ENCODE data around the gene GAREM1. TPM values are rescaled to one million over a fixed set of nuclear protein-coding genes. Genes with fewer than 3 reads are reported as not detected.
A peak's percentile ranks its signal among the peaks of the same experiment; 100 is the strongest.
"Not testable (repeated sequence)": the region's sequence is repeated elsewhere in the genome, so short reads cannot be mapped to it uniquely, and the experiment has no call there.

Gene GAREM1
- total RNA-seq, 1 experiment from 2014 or later: 10.2 TPM

- Histone ChIP-seq H3K4me1 (replicated peaks; ENCODE audit: insufficient read depth) (peaks cover 19% of the 10 kb centered on the region), H3K27ac (peak overlapping the region; percentile 61), H3K4me2 (peak overlapping the region; percentile 68), H3K27me3 (ENCODE audit: insufficient read depth, low read depth) (no peaks in the 10 kb centered on the region), H3F3A (ENCODE audit: insufficient read depth, low read depth) (no peaks in the 10 kb centered on the region), H3K9me2 (ENCODE audit: insufficient read depth) (no peaks in the 10 kb centered on the region), H4K20me1 (ENCODE audit: insufficient read depth) (no peaks in the 10 kb centered on the region), H3K79me2 (ENCODE audit: low read depth) (peaks cover 5% of the 10 kb centered on the region; the same call in 1 of the 2 replicates), H3K36me3 (ENCODE audit: low read depth) (no peaks in the 10 kb centered on the region), H3K4me3 (peak overlapping the region; percentile 30; the same call in 1 of the 2 replicates), H3K9me3 (ENCODE audit: insufficient read depth, low read depth) (no peaks in the 10 kb centered on the region), H2AFZ (no peak overlapping the region)
- DNase-seq: peak; percentile 51 to 73
- ChIA-PET CTCF (interaction anchor here (1.5 kb wide), 1 partner anchor 60 kb away, joined by 3 read pairs; no protein-coding TSS in a partner anchor), POLR2A (ENCODE audit: unreplicated experiment) (interaction anchor here (0.6 to 0.7 kb wide), 2 partner anchors 121 to 1301 kb away, joined by 4 to 12 read pairs; partner anchors contain the start of gene GAREM1)
- BruUV-seq (replicated peaks): no TSS peak
- intact Hi-C loops (cut with micrococcal nuclease; ENCODE audit: unreplicated experiment): no loop called here
- TF ChIP-seq CTCF (conservative IDR thresholded peaks at IDR 0.05): no peak
- no peak for TF ChIP-seq EZH2 (IDR thresholded peaks at IDR 0.05; ENCODE audit: low read depth)
Measured at GRCh38 chr18:32349728-32350395, 120.8 kb downstream of the GAREM1 start.

GRCh38 chr18:32346671-32347070, 124.0 kb downstream of the GAREM1 start:
- Histone ChIP-seq H3K36me3 (ENCODE audit: low read depth) (no peaks in the 10 kb centered on the region), H3F3A (ENCODE audit: insufficient read depth, low read depth) (no peaks in the 10 kb centered on the region), H2AFZ (no peak overlapping the region), H4K20me1 (ENCODE audit: insufficient read depth) (no peaks in the 10 kb centered on the region), H3K4me1 (replicated peaks; ENCODE audit: insufficient read depth) (peaks cover 19% of the 10 kb centered on the region), H3K4me3 (no peak overlapping the region), H3K9me3 (ENCODE audit: insufficient read depth, low read depth) (no peaks in the 10 kb centered on the region), H3K9me2 (ENCODE audit: insufficient read depth) (no peaks in the 10 kb centered on the region), H3K27me3 (ENCODE audit: insufficient read depth, low read depth) (no peaks in the 10 kb centered on the region), H3K79me2 (ENCODE audit: low read depth) (peaks cover 5% of the 10 kb centered on the region; the same call in 1 of the 2 replicates), H3K4me2 (no peak overlapping the region), H3K27ac (no peak overlapping the region)
- no peak for DNase-seq
- POLR2A ChIA-PET (ENCODE audit: unreplicated experiment): no interaction called here
- CTCF ChIA-PET: no interaction called here
- intact Hi-C loops (cut with micrococcal nuclease; ENCODE audit: unreplicated experiment): no loop called here
- TF ChIP-seq CTCF (conservative IDR thresholded peaks at IDR 0.05) (no peak), EZH2 (IDR thresholded peaks at IDR 0.05; ENCODE audit: low read depth) (no peak)
- BruUV-seq (replicated peaks): no TSS peak

DNA sequence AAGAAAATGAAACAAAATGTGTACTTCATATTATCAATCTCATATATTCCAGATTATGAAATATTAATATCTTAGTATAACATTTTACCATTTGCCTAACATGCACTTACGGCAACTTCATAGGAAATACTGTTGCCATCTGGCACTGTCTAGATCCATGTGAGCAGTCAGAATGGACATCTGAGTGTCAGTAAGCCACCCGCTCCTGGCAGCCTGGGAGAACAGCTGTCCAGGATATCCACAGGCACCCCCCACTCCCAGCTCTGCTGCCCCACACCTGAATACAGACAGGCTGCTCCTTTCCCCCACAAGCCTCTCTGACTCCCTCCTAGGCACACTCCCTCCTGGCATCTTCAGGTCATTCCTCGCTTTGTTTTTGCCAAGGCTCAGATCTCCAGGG, 127.0 kb downstream of the GAREM1 start:
- Histone ChIP-seq H2AFZ (no peak overlapping the region), H3K9me3 (ENCODE audit: insufficient read depth, low read depth) (no peaks in the 10 kb centered on the region), H3F3A (ENCODE audit: insufficient read depth, low read depth) (no peaks in the 10 kb centered on the region), H3K4me2 (no peak overlapping the region), H3K27me3 (ENCODE audit: insufficient read depth, low read depth) (no peaks in the 10 kb centered on the region), H3K4me3 (no peak overlapping the region), H3K9me2 (ENCODE audit: insufficient read depth) (no peaks in the 10 kb centered on the region), H4K20me1 (ENCODE audit: insufficient read depth) (no peaks in the 10 kb centered on the region), H3K36me3 (ENCODE audit: low read depth) (no peaks in the 10 kb centered on the region), H3K27ac (no peak overlapping the region), H3K4me1 (replicated peaks; ENCODE audit: insufficient read depth) (no peaks in the 10 kb centered on the region), H3K79me2 (ENCODE audit: low read depth) (peaks cover 5% of the 10 kb centered on the region; the same call in 1 of the 2 replicates)
- ChIA-PET CTCF (no interaction called here), POLR2A (ENCODE audit: unreplicated experiment) (no interaction called here)
- no TSS peak for BruUV-seq (replicated peaks)
- TF ChIP-seq CTCF (conservative IDR thresholded peaks at IDR 0.05) (no peak), EZH2 (IDR thresholded peaks at IDR 0.05; ENCODE audit: low read depth) (no peak)
- no peak for DNase-seq
- intact Hi-C loops (cut with micrococcal nuclease; ENCODE audit: unreplicated experiment): no loop called here

DNA sequence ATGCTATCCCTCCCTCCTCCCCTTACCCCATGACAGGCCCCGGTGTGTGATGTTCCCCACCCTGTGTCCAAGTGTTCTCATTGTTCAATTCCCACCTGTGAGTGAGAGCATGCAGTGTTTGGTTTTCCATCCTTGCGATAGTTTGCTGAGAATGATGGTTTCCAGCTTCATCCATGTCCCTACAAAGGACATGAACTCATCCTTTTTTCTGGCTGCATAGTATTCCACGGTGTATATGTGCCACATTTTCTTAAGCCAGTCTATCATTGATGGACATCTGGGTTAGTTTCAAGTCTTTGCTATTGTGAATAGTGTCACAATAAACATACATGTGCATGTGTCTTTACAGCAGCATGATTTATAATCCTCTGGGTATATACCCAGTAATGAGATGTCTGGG, 129.6 kb downstream of the GAREM1 start:
- H3K4me3 ChIP-seq; H3K27me3 ChIP-seq (ENCODE audit: insufficient read depth, low read depth); H3K4me2 ChIP-seq; H4K20me1 ChIP-seq (ENCODE audit: insufficient read depth); intact Hi-C loops (cut with micrococcal nuclease; ENCODE audit: unreplicated experiment); POLR2A ChIA-PET (ENCODE audit: unreplicated experiment); H3K27ac ChIP-seq; DNase-seq; H2AFZ ChIP-seq; BruUV-seq (replicated peaks); CTCF ChIA-PET; H3K9me2 ChIP-seq (ENCODE audit: insufficient read depth); H3K36me3 ChIP-seq (ENCODE audit: low read depth); H3K79me2 ChIP-seq (ENCODE audit: low read depth); H3F3A ChIP-seq (ENCODE audit: insufficient read depth, low read depth); H3K4me1 ChIP-seq (replicated peaks; ENCODE audit: insufficient read depth); H3K9me3 ChIP-seq (ENCODE audit: insufficient read depth, low read depth): not testable (repeated sequence)

Data from PC-9 (cell line).